Measurements from ENCODE around the gene LIPT1.
A peak's percentile ranks its signal among the peaks of the same experiment; 100 is the strongest.
"Not testable (repeated sequence)": the region's sequence is repeated elsewhere in the genome, so short reads cannot be mapped to it uniquely, and the experiment has no call there.

The LIPT1 gene

GRCh38 chr2:99180755-99181623 lies 26.2 kb downstream of the LIPT1 start, which contains the start of the genes MITD1 and MRPL30:
TSS of gene MITD1 (minus strand) at chr2:99181058. CDS start at chr2:99180981, 77 bp downstream.
TSS of gene MRPL30 (plus strand) at chr2:99181184. CDS start at chr2:99186204, 5,020 bp downstream.
- peak; percentile 85 for DNase-seq
- ATAC-seq, result peak; percentile 92

GRCh38 chr2:99181624-99182000 lies 26.8 kb downstream of the LIPT1 start:
- no peak for ATAC-seq
- no peak for DNase-seq

GRCh38 chr2:99183025-99183424 lies 28.3 kb downstream of the LIPT1 start:
- ATAC-seq, result no peak
- no peak for DNase-seq

GRCh38 chr2:99184811-99185210 lies 30.0 kb downstream of the LIPT1 start:
- DNase-seq, result no peak

GRCh38 chr2:99187011-99187410 lies 32.2 kb downstream of the LIPT1 start:
- no peak for ATAC-seq
- DNase-seq, result no peak

More at GRCh38 chr2:99184811-99185210, 30.0 kb downstream of the LIPT1 start:
- ATAC-seq, result no peak

- no peak for ATAC-seq
- DNase-seq, result no peak
Measured at GRCh38 chr2:99188357-99188756, 33.6 kb downstream of the LIPT1 start.

GRCh38 chr2:99190548-99190947 lies 35.8 kb downstream of the LIPT1 start:
- ATAC-seq (no peak), DNase-seq (no peak)

GRCh38 chr2:99192364-99192763 lies 37.6 kb downstream of the LIPT1 start:
- ATAC-seq, DNase-seq: not testable (repeated sequence)

- DNase-seq (no peak), ATAC-seq (no peak)
Measured at GRCh38 chr2:99198103-99198841, 43.5 kb downstream of the LIPT1 start.

GRCh38 chr2:99200076-99200800 lies 45.5 kb downstream of the LIPT1 start:
- DNase-seq, result no peak
- no peak for ATAC-seq

- no peak for ATAC-seq
- no peak for DNase-seq
Measured at GRCh38 chr2:99201959-99202678, 47.4 kb downstream of the LIPT1 start.

GRCh38 chr2:99205491-99205890 lies 50.7 kb downstream of the LIPT1 start:
- ATAC-seq, result no peak

More at GRCh38 chr2:99205491-99205890, 50.7 kb downstream of the LIPT1 start:
- no peak for DNase-seq

Data from stimulated activated naive CD8-positive, alpha-beta T cell treated with anti-CD3 and anti-CD28 coated beads, Interleukin-15, Interleukin-2, amounts not matched to agents 100 U/mL and 50 U/mL, for 24 hours (primary cell).